Epidermal melanocyte (primary cell): ENCODE measurements around the gene RBFOX2.
"Not testable (repeated sequence)": the region's sequence is repeated elsewhere in the genome, so short reads cannot be mapped to it uniquely, and the experiment has no call there.

Experiments used
- DNase-seq: peaks from one replicate; pipeline ENCODE4 v3.0.0; 2011; ENCODE audit warnings: low spot score; ENCODE audit not compliant: insufficient read length

RBFOX2 gene

DNA sequence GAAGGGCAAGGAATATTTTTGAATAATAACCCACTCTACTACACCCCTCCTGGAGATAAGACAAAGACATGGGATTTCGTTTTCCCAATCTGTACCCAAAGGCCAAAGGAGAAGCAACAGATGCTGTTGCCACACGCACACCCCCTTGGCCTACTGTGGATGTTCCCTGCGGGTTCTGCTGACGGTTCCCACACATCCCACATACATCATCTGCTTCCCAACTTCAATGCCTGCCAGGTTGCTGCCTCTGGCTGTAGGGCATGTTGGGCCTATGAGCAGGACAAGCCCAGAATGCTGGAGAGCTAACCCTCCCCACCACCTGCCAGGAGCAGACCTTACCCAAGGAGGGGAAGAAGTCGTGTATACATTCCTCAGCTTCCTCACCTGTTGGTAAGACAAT, 13.6 kb upstream of the RBFOX2 start:
- no peak for DNase-seq

DNA sequence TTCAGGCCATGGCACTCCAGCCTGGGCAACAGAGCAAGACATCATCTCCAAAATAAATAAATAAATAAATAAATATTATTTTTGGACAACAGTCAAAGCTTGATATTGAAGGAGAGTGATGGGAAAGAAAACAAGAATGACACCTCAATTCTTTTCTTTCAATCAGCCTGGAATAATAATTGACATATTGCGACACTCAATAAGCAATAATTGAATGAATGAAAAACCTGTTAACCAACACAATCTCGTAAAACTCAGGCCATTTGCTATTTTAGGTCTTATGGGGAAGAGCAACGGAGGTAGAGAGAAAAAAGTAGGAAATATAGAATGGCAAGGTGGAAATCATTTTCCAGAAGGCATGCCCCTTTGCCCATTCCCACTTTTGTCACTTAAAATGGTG, 10.5 kb upstream of the RBFOX2 start:
- DNase-seq = no peak

DNA sequence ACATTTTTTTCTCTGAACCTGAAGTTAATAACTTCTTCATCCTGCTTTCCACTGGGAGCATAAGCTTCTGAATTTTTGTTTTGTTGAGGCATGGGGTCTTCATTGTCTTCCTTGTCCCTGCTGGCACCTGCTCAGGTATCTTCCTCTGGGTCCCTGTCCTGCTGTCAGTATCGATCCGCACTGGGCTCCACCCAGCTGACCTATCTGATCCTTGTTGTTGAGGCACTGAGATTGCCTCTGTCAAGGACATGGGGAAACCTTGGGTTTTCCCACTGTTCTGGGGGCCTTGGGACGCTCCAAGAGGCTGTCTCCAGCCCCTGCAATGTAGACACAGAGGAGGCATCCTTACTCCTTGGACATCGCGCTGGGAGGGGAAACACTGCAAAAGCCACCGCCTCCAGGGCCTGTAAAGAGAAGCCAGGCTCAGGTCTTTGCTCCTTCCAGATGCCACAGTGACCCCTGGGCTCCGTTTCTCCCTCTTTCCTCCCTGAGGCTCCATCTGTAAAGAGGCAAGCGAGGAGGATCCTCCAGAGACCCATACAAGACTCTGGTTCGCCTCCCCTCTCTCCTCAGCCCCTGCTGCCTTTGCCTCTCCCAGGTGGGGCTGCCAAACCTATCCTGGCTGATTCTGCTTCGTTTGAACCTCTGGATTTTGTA, 8.6 kb upstream of the RBFOX2 start:
- DNase-seq = no peak

DNA sequence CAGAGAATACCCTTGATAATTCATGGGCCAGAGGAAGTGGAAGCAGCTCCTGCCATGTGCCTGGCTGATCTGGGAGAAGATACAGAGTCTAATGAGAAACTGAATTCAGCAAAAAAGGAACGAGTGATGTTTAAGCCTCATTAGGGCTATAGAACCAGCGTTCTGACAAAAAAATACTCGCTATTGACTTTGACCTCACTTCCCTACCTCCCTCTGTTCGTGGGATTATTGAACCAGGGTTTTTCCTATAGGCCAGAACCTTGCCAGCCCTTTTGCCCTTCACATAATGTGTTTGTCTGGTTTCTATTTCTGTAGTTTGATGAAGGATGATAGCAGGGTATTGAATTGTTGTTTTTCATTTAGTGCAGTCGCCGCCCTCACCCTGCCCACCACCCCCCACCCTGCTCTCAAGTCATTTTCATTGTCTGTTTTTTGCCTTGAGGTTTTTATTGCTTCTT, 7.6 kb upstream of the RBFOX2 start:
- no peak for DNase-seq

DNA sequence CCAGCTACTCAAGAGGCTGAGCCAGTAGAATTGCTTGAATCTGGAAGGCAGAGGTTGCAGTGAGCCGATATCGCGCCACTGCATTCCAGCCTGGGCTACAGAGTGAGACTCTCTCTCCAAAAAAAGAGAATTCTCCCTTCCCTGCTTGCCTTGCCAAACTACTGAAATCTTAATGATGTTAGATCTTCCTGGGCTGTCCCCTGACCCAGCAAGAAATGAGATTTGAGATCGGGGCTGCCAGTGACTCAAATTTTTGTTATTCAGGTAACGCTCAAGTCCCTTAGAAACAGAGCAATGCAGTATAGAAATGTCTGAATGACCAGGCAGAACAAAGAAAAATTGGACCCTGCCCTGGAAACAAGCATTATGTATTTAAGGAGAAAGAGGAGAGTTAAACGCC, 4.0 kb upstream of the RBFOX2 start:
- DNase-seq = no peak

DNA sequence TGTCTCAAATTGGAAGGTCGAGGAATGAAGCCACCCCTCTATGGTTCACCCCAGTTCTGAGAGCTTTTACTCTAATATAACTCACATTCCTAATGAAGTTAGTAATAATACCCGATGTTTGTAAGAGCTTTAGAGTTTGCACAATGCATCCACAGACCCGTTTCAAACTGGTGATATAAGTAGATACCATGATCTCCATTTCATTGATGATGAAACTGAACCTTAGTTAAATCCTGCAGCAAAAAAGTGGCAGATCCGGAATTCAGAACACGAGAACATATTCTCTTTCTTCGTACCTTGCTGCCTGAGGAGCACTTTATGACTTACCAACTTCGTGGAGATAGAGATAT, 757 bp upstream of the RBFOX2 start:
- no peak for DNase-seq

DNA sequence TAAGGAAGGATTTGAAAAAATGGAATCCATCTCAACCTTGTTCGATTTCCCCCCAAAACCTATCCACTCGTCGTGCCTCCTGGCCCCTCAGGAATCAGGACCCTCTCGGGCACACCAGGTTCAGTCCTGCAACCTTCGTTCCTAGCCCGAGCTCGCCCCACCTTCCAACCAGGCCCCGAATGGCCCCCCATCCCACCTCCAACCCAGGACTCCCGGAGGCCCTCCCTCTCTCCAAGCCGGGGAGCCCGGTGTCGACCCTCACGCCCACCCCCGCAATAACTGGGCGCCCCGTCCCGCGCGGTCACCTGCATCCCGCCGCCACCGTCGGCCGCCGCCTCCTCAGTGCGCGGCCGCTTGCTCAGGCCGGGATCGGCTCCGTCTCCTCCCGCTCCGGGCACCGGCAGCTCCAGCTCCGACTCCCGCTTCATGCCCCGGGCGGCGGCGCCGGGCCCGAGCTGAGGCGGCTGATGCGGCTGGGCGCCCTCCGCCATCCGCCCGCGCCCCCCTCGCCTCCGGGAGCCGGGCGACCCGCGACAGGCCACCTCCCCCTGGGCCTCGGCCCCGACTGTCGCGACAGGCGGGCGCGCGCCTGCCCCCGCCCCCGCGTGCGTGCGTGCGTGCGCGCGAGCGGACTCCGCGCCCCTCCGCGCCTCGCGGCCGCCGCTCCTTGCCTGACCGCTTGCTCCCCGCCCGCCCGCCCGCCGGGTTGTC, 534 bp downstream of the RBFOX2 start:
- peak; percentile 41 for DNase-seq

DNA sequence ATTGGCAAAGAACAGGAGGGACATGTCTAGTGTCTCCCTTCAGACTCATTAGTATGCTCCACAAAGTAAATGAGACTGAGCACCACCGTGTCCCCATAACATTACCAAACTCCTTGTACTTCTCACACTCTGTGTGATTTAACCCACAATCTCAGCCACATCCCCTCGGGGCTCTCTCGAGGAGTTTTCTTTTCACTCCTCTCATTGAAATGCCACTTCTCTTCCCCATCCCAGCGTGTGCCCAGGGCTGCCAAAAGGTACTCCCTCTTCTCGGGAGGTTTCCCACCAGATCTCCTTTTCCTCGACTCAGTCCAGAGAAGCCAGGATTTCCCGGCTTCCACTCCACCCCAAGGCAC, 1.1 kb downstream of the RBFOX2 start:
- DNase-seq = no peak

DNA sequence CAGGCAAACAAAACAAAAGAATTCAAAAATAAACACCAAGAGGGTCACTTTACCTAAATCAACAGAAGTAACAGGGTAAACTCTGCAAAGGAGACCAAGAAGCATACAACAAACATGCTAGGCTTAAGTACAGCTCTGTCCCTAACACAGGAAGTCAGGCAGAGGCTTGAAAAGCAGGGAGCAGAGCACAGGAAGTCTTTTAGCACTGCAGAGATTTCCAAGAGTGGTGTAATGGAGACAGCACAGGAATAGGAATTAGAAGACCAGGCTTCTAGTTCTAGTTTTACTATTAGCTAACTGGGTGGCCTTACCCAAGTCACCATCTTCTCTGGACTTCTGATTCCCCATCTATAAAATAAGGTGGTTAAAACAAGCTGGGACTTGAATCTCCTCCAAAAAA, 1.9 kb downstream of the RBFOX2 start:
- no peak for DNase-seq

DNA sequence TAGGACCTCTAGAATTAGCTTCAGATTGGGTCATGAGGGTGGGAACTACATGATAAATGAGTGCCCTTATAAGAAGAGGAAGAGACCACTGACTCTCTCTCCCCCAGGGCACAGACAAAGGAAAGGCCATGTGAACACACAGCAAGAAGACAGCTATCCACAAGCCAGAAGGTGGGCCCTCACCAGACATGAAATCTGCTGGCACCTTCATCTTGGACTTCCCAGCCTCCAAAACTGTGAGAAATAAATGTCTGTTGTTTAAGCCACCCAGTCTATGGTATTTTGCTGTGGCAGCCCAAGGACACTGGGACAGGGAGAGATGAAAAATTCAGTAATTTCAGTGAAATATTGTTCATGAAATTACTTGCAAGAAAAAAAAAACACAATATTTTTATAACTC, 5.9 kb downstream of the RBFOX2 start:
- no peak for DNase-seq

DNA sequence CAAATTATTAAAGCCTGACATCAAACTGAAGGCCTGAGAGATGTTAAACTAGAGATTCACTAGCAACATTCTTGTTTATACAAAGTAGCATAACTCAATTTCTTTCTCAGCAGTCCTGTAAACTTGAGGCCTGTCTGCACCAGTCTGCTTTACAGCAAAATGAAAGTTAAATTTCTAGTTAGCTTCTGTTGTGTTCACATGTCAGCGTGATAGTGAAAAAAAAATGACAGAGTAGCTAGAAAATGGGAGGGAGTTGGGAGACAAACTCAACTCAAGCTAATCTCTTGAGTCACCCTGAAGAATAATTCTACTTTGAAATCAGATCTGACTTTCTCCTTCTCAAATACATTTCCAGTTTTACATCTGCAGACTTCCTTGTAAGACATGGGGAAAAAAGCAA, 6.5 kb downstream of the RBFOX2 start:
- DNase-seq = no peak

DNA sequence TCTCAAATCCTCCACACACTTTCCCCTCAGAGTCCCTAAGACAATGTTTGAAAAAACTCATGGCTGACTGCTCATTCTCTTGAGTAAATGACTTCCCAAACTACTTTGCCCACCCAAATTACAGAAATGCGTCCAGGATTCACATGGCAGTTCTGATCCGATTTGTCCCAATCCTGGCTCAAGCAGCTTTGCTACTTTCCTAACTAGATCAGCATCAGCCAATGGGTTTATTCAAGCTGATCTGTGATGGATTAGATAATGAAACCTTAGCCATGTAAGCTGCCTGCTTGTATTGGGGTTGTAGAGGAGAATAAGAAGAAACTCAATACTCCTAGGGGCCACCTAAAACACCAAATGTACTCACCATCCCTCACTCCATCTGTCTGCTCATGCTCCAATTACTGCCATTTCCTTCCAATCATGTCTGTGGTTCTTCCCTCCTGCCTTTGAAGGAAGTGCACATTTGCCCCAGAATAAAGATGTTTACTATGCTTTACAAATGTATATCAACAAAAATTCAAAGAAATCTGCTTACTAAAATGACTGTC, 6.9 kb downstream of the RBFOX2 start:
- no peak for DNase-seq

DNA sequence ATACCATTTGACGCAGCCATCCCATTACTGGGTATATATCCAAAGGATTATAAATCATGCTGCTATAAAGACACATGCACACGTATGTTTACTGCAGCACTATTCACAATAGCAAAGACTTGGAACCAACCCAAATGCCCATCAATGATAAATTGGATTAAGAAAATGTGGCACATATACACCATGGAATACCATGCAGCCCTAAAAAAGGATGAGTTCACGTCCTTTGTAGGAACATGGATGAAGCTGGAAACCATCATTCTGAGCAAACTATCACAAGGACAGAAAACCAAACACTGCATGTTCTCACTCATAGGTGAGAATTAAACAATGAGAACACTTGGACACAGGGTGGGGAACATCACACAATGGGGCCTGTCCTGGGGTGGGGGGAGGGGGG, 7.8 kb downstream of the RBFOX2 start:
- DNase-seq = not testable (repeated sequence)

DNA sequence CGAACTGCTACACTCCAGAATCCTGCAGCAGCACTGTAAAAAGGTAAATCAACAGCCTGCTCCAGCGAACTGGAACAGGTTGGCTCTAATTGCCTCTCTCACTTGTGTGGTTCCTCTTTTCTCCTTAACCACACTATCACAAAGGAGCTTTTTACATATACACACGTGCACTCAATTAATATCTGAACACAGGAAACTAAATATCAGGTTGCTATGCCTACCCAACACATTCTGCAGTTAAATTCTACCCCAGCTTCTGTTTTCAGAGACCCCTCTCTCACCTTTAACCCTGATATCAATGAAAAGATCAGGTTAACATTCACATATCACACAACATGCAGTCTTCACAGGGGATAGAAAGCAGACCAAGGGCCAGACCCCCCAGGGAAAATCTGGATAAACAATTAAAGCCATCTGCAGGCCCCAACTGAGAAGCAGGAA, 11.0 kb downstream of the RBFOX2 start:
- no peak for DNase-seq

DNA sequence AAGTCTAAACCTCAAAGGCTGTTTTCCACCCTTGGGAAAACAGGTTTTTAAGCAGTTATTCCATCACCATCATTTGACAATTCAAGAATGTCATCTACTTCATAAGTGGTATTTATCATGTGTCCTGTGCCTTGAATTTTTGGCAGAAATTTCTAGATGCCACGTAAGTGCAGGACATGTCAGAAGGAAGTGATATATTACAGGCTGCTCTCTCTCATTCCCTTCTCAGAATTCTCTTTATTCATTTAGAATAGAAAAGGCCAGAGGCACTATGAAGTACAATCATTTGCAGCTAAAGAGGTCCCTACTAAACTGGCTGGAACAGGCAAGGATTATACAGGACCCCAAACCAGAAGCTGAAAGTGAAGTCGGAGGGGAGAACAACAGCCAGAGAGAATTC, 11.9 kb downstream of the RBFOX2 start:
- DNase-seq = no peak

DNA sequence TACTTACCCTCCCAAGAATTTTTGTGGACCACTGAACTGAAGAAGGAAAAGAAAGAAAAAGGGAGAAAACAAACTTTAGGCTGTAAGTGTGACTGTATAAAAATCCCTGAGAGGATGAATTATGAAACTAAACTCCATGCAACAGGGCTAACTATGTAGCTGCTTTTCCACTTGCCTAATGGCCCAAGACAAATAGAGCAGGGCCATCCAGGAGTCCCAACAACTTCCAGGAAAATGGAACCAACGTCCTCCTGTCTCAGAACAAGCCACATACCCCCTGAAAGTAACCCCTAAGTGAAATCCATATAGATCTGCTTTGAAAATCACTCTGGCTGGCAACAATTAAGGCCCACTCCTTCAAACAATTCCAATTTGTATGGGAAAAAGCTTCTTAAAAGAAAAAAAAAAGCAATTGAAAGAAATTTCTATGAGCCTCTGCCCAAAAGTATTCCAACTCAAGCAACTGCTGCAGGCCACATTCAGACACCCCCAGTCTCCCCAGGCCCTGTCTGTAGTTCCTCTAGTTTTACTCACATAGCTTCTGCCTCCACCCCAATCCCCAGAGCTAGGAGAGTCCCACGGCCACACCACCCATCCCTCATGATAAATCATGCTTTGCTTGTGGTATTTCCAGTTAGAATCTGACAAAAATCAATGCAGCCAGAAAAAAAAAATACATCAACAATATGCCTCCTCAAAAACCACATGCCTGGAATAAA, 12.7 kb downstream of the RBFOX2 start:
- no peak for DNase-seq

DNA sequence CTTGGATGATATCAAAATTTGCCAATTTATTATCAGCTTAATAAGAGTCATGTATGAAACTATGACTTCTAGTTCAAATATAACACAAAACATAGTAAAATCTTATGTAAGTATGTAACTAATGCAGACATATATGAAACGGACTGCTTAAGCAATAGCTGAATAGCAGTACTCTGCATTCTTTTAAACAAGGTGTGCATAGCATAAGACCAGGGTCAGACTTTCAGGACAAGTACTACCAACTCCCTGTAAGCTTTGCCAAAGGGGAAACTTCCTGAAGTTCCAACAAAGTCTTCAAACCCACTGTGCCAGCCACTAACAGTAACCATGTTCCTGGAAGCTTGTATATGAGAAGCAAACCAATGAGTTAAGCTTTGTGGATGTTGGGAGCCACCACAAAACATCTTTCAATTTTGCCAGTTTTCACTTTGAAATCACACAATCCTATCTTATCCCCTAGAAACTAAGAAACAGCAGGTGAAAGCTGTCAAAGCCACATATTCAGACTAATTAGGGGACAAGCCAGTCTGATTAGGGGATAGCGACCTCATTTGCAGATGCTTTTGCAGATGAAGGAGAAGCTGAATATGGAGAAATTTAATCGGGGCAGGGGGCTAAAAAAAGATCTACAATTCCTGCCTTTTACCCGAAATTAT, 13.3 kb downstream of the RBFOX2 start:
- no peak for DNase-seq

DNA sequence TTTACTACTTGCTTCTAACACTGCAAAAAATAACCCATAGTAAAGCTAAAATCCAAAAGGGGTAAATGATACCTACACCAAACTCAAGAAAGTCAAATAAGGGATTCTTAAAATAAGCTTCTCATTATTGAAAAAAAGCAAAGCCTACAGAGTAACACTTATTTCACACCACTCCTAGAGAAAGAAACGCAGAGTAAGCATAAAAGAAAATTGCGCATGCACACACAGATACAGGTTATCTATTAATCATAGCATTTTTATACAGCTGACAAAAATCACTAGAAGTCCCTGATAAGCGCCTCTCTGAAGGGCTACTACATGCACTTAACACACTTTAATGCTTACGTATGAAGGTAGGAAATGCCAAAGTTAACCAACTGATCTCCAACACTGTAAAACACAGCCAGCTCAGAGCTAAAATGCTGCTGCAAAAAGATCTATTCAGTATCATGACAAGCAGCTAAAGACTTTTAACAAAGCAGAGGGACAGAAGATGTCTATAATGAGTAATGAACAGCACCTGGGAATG, 14.0 kb downstream of the RBFOX2 start:
- no peak for DNase-seq

DNA sequence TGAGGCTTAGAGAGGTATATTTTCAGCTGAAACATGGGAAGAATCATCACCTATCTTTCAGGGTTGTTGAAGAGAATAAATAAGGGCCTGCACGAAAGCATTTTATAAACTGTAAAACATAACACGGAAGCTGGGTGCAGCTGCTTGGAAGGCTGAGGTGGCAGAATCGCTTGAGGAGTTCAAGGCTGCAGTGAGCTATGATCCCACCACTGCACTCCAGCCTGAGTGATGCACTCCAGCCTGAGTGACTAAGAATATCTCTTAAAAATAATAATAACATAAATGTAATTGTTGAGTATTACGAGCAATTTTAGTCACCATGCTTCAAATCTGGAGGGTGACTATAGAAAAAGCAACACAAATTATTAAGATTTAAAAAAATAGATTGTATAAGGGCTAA, 16.3 kb downstream of the RBFOX2 start:
- DNase-seq = no peak

DNA sequence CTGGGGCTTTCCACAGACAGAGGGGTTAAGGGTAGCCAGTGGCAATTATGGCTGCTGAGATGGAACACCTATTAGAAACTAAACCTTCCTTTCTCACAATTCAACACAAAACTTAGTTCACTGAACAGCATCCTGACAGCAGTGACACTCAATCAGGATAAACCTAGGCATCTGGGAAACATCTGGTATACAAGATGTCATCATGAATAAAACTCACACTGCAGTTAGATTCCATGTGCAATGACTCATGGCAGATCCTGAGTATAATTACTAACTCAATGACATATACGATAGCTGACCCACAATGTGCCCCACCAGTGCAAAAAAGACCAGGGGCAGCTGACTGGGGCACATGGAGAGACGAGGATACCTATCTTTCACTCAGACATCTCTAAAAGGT, 17.7 kb downstream of the RBFOX2 start:
- no peak for DNase-seq

DNA sequence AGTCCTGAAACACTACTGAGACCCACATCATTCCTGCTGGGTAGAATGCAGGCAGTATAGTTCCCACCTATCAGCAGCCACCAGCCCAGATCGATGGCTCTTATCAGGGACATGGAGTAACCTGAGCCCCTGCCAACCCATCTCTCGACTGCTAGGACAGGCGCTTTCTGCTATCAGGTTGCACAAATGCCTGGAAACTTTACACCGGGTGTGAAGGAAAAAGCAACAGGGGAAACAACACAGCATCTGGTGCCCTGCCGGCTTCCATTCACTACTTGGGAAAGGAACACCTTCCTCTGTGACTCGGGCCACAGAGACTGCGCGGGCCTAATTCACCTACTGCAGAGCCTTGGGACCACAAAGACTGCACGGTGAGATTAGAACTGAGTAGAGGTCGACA, 18.5 kb downstream of the RBFOX2 start:
- DNase-seq = no peak

DNA sequence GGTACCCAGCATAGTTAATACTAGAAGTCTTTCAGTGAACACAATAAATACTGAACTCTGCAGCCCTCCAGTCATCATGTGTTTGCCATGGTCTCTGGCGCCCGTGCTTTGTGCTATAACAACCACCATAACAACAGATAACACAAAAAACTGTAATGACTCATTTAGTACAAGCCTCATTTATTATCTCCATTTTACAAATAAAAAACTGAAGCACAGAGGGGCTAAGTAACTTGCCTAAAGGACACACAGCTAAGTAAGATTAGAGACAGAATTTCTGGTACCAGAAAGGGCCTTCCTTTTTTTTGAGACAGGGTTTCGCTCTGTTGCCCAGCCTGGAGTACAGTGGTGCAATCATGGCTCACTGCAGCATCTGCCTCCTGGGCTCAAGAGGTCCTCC, 19.5 kb downstream of the RBFOX2 start:
- DNase-seq = no peak
